Stimulated activated CD4-positive, alpha-beta T cell treated with anti-CD3 and anti-CD28 coated beads, Interleukin-1b, Interleukin-23, amount 100 ng/mL, for 4 hours (primary cell): ENCODE results near the gene COPG2.

ENCODE experiments used
- DNase-seq, 2 donors: peaks; one replicate each; pipeline ENCODE4 v3.0.0-alpha.2; 2020; ENCODE audit warnings: low read depth in 2 of 2

COPG2 gene

DNA sequence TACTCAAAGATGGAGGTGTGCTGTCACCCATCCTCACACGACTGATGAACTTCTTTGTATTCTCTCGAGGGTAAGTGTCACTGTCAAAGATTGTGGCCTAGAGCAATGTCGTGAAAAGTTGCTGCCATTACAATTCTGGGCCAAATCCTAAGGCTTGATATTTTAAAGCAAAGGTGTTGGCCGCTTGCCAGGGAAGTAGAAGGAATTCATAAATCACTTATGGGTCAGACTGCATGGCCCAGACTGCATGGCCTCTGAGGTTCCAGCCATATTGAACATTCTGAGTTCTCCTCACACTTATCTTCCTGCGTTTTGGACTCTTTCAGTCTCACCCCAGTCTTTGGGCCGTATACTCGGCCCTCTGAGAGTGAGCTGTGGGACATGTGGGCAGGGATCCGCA lies 168.1 kb downstream of the COPG2 start:
- DNase-seq: no peak

DNA sequence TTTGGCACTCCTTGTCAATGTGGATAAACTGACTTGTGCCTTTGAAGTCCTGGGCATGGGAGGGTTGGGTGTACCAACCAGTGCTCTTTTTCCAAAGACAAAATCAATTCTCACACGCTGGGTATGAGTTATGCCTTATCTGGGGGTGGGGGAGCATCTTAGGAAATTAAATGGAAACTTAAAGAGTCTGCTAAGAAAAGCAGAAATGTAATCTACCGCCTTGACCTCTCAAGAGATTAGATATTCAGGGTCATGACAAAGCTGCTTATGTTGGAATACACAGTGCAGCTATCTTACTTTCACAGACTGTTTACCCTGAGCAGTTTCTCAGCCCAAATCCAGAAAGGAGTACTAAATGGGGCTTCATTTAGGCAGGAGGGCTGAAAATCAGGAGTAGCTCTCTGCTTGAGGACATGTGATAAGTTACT lies 174.1 kb downstream of the COPG2 start:
- DNase-seq: no peak

GRCh38 chr7:130493275-130493873 lies 175.2 kb downstream of the COPG2 start:
- no peak for DNase-seq

GRCh38 chr7:130492523-130493274 lies 175.8 kb downstream of the COPG2 start:
- DNase-seq: no peak

DNA sequence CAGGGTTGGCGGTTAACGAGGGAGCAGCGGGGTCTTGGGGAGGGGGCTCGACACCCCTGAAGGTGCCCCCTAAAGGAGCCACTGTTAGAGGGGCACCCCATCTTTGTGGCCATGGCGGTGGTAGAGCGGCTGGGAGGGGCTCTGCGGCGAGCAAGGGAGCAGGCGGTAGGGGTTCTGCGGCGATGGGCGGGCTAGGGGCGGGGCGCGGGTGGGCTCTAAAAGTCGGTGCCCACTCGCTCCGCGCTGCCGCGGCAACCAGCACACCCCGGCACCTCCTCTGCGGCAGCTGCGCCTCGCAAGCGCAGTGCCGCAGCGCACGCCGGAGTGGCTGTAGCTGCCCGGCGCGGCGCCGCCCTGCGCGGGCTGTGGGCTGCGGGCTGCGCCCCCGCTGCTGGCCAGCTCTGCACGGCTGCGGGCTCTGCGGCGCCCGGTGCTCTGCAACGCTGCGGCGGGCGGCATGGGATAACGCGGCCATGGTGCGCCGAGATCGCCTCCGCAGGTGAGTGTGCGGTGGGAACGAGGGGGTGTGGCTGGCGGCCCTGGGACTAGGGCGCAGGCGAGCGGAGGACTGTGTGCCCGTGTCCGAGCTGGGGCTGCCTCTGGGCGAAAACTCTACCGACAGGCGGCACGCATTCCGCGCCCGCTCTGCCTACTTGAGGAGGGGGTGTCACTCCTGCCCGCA lies 176.6 kb downstream of the COPG2 start, which contains the start of gene MEST:
Gene MEST, plus strand, starts transcription at position 245 of the 682 bp plus-strand sequence. Its CDS starts 229 bp downstream, at position 474.
- DNase-seq: no peak

DNA sequence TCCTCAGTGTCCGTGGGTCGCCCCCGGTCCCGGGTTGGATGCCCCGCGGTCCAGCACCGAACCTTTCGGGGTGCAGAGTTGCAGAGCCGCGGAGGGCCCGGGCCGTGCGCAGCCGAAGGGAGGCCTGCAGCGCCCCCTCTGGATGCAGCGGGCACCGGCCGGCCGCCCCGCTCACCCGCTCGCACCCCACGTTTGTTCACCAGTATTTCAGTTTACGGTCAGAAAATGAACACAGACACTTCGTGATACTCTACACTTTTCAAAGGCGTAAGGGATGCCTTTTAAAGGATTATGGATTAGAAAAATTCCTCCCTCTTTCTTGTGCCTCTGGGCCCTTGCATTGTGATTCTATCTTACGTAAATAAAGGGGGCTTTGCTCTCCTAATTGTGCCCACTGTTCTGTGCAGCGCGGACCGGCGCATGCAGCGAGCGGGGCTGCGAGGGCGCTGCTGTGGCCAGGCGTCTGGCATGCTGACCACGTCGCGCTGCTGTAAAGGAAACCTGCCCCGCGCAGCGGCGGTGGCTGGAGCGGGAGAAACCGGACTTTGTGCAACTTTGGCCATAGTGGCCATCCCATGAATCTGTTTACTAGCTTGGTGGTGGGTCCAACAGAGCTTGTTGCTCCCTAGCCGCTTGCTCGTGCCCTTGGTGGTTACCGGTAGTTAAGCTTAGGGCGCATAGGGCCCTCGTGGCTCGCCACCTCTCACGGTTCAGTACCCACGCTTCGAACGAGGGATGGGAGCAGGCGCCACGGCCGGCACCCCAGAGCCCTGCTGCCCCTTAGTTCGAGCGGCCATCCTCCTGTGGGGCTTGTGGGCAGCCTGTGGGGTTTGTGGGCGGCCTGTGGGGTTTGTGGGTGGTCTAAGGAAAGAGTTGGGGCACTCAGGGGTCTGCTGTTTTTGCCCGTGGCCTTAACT lies 177.4 kb downstream of the COPG2 start:
- peak in 1 of 2 donors; percentile 22 for DNase-seq

- DNase-seq: no peak
These were observed 178.2 kb downstream of the COPG2 start for GRCh38 chr7:130490311-130490791.

GRCh38 chr7:130489140-130489983 lies 179.2 kb downstream of the COPG2 start:
- no peak for DNase-seq

GRCh38 chr7:130488392-130489139 lies 180.0 kb downstream of the COPG2 start:
- no peak for DNase-seq

GRCh38 chr7:130486954-130487436 lies 181.6 kb downstream of the COPG2 start:
- no peak for DNase-seq

DNA sequence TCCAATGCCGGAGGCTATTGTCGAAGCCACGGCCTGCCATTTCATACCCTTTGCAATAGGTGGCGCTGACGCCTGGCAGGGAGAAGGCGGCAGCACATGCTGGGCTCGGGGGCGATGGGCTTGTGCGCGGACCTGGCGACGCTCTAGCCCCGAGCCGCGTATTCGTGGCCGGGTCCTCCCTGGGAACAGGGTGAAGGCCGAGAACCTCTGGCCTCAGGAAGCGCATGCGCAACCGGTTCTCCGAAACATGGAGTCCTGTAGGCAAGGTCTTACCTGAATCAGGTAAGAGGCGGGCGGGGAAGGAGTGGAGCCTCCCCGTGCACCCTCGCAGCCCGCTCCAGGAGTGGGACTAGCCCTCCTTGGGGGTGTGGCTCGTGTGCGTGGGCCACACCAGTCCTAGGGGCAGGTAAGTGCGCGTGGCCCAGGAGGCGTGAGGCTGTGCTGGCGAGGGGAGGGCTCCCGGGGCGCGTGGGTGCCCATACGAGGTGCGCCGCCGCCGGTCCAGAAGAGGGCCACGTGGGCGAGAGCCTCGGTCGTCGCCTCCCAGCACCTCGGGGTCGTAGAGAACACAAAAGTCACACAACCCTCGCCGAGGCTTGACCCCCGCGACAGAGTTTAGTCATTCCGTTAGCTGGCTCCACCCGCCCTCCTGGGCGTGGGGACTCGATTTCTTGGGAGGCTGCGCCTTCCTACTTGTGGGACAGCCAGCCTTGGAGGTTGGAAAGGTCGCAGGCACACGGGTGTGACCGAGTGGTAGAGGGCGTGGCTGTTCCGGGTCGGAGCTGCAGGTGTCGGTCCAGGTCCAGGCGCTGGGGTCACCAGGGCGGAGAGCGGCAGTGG lies 182.2 kb downstream of the COPG2 start:
- peak; percentile 47 for DNase-seq

DNA sequence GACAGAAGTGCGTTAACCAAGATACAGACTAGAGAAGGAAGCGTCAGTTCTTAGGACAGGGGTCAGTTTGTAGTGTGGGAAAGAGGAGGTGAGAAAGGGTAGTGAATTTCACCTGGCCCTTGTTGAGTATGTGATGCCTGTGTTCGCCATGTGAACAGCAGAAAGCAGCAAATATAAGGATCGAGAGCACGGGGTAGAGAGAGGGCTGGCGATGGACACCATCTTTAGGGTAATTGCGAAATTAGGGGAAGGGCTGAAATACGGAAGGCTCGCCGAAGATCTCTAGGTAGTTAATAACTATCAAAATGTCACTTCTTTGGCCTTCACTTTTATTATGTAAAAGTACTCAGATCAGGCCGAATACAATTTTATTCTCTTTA lies 182.8 kb downstream of the COPG2 start:
- no peak for DNase-seq

GRCh38 chr7:130483031-130483430 lies 185.5 kb downstream of the COPG2 start:
- no peak for DNase-seq

DNA sequence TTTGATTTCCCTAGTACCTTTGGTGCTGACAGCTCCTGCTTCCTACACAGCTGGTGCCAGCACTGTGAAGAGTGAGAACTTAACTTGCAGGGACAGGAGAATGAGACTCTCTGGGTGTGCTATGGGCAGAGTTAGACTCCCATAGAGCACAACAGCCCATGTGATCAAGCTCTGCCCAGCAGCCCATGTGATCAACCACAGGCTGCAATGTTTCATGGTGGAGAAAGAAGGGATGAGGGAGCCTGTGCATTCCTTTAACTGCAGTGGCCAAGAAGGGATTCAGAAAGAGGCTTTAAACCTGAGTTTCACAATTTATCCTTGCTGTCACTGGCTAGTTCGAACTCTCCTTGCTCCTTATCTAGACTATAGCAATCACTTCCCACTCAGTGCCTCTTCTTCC lies 186.7 kb downstream of the COPG2 start:
- no peak for DNase-seq

DNA sequence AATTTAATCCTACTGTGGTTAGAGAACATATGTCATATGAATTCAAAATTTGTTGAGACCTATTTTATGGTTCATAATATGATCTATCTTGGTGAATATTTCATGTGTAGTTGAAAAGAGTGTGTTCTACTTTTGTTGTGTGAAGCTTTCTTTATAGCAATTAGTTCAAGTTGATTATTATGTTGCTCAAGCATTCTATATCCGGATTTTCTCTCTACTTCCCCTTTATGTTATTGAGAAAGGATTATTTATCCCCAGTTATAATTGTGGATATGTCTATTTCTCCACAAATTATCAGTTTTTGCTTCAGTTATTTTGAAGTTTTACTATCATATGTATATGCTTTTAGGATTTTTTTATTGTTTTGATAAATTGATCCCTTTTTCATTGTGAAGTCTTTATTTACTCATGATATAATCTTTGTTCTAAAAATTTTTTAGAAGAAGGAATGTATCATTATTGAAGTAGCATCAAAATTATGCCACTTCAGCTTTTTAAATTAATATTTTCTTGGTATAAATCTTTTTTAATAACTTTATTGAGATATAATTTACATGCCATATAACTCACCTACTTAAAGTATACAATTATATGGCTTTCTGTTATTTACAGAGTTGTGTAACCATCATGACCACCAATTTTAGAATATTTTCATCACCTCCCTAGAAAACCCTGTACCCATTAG lies 188.7 kb downstream of the COPG2 start:
- no peak for DNase-seq

- no peak for DNase-seq
These were observed 189.6 kb downstream of the COPG2 start for GRCh38 chr7:130478991-130479390.

DNA sequence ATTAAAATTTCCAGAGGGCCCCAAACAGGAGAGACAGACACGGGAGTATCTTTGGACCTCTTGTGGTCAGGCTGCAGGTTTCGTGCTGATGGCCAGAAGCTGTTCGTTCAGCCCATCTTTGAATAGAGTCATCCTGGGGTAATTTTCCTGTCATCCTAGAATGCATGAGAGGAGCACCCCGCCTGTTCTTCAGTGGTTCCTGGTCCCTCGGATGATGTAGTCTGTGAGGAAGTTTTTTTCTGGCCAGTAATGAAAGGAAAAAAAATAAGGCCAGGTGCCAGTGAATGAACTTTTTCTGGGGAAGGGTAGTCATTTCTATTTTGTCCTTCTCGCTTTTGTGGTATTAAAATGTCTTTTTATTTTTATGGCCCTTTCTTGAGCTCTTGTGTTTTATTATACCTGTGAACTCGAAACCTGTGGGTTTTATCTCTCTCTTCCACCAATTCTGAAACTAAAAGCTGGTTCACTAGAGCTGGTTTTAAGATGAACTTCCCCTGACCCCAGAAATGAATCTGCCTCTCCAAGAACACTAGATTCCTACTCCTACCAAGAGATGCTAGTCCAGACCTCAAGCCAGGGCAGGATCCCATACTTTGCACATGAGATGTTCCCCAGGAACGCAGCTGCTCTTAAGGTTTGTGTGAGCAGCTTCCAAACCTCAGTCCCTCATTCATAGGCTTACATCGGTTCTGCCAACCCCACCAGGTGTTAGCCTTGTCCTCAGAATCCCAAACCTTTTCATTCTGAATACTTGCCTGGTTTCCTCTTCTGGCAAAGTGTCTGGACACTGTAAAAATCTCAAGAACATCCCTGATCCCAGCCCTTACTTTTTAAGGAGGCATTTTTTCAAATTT lies 192.0 kb downstream of the COPG2 start:
- DNase-seq: no peak
